Vagina (tissue), 2 donors: ENCODE results near the gene TRPM5. TPM values are rescaled to one million over a fixed set of nuclear protein-coding genes. Genes with fewer than 3 reads are reported as not detected.

ENCODE experiments used
- DNase-seq, 2 donors: peaks; one replicate each; pipeline ENCODE4 v3.0.0-alpha.2; 2017; ENCODE audit errors: extremely low spot score in 2 of 2
- H3K27ac ChIP-seq: fragments of 200-600 bp; sonication (generic); one replicate; pipeline ENCODE4 v1.5.1; 2019
- H3K27me3 ChIP-seq: fragments of 200-600 bp; sonication (generic); one replicate; pipeline ENCODE4 v1.5.1; 2019
- H3K36me3 ChIP-seq, 2 donors: fragments of 200-600 bp; sonication (generic); one replicate each; pipeline ENCODE4 v1.5.1; 2017 to 2019
- H3K4me1 ChIP-seq: fragments of 200-600 bp; sonication (generic); one replicate; pipeline ENCODE4 v1.5.1; 2019
- H3K4me3 ChIP-seq, 2 donors: fragments of 200-600 bp; sonication (generic); 1 replicate in 1 of 2; 2 replicates in 1 of 2; pipeline ENCODE4 v1.5.1; 2016 to 2019
- H3K9me3 ChIP-seq: fragments of 200-600 bp; sonication (generic); one replicate; pipeline ENCODE4 v1.5.1; 2019
- POLR2A ChIP-seq, 2 donors: fragments of 450-650 bp; IDR thresholded peaks; one replicate each; pipeline ENCODE4 v1.6.1; 2017; ENCODE audit warnings: antibody characterized with exemption in 2 of 2, mild to moderate bottlenecking in 2 of 2, moderate library complexity in 2 of 2
- POLR2AphosphoS5 ChIP-seq, 2 donors: sonication (generic); formaldehyde crosslinking; IDR thresholded peaks; one replicate each; pipeline ENCODE4 v1.9.0; 2017; ENCODE audit warnings: antibody characterized with exemption in 2 of 2, mild to moderate bottlenecking in 2 of 2, low read depth in 1 of 2; ENCODE audit not compliant: insufficient read depth in 1 of 2
- intact Hi-C: fragments of 100-400 bp; cut with DNase I; formaldehyde crosslinking; loops from one replicate; pipeline ENCODE4 v1.15.1; 2023
- total RNA-seq: library from RNA; depleted of rRNA; stranded (reverse); fragments of >200 nt; gene quantifications from one replicate; pipeline ENCODE4 v1.2.3, GENCODE V29; 2016
- TF ChIP-seq, protein P1 (sequence below), 3 experiments: fragments of 450-650 bp in 2 of 3; fragments of 200-600 bp in 1 of 3; sonication (generic) in 1 of 3; IDR thresholded peaks; one replicate each; pipeline ENCODE4 v1.5.1; 2017 to 2019; ENCODE audit warnings: antibody characterized with exemption in 3 of 3, mild to moderate bottlenecking in 2 of 3, moderate library complexity in 2 of 3

TRPM5 gene
- total RNA-seq, 1 donor from 2014 or later: not detected

DNA sequence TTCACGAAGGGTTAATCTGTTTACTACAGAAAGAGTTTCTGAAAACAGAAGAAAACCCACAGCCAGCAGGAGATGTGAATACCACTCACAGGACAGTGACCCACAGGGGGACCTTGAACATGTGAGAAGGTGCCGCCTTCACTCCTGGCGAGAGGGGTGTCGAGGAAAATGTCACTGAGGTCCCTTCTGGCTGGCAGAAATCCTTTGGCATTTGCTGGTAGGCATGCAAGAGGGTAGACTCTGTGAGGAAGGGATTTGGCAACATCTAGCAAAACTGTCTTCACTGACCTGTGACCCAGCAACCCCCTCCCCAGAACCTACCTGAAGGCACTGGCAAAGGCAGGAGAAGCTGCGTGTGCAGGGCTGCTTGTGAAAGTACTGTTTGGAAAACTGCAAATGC lies 9.1 kb upstream of the TRPM5 start:
- Histone ChIP-seq H3K4me1 (no peaks in the 10 kb centered on the region), H3K36me3 (no peaks in the 10 kb centered on the region), H3K27me3 (no peaks in the 10 kb centered on the region), H3K4me3 (no peak overlapping the region), H3K27ac (no peak overlapping the region), H3K9me3 (no peaks in the 10 kb centered on the region)
- DNase-seq: no peak
- TF ChIP-seq, protein P1, sequence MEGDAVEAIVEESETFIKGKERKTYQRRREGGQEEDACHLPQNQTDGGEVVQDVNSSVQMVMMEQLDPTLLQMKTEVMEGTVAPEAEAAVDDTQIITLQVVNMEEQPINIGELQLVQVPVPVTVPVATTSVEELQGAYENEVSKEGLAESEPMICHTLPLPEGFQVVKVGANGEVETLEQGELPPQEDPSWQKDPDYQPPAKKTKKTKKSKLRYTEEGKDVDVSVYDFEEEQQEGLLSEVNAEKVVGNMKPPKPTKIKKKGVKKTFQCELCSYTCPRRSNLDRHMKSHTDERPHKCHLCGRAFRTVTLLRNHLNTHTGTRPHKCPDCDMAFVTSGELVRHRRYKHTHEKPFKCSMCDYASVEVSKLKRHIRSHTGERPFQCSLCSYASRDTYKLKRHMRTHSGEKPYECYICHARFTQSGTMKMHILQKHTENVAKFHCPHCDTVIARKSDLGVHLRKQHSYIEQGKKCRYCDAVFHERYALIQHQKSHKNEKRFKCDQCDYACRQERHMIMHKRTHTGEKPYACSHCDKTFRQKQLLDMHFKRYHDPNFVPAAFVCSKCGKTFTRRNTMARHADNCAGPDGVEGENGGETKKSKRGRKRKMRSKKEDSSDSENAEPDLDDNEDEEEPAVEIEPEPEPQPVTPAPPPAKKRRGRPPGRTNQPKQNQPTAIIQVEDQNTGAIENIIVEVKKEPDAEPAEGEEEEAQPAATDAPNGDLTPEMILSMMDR (IDR thresholded peaks at IDR 0.05): no peak
- no peak for TF ChIP-seq POLR2A (IDR thresholded peaks at IDR 0.05)
- TF ChIP-seq POLR2AphosphoS5 (IDR thresholded peaks at IDR 0.05; ENCODE audit: insufficient read depth in 1 of 2, low read depth in 1 of 2): no peak
- intact Hi-C loops: no loop called here

DNA sequence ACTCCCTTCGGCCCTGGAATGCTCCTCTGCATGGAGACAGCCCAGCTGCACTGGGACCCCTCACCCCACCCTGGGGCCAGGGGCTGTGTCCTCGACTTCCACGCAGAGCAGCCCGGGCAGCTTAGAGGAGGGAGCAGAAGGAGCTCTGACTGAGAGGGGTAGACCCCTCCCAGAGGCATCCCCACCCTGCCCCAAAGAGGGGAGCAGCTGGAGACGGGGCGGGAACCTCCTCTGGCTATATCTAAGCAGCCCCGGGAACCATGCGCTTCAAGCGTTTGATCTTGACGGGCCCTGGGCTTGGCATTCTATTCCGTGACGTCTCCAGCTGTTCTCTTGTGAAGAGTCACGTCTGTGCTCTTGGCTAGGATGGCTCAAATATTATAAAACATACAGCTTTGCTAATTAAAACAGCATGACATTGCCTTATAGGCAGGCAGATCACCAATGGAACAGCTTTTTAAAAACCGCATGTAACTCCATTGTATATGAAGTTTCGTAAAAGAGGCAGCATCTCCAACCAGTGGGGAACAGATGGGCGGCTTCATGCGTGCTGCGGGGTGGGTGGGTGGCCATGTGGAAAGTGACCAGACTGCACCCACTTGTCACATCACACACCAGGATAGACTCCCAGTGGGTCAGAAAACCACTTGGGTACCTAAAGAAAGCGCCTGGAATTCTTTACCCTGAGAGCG lies 8.2 kb upstream of the TRPM5 start:
- Histone ChIP-seq H3K27ac (no peak overlapping the region), H3K4me1 (no peaks in the 10 kb centered on the region), H3K4me3 (no peak overlapping the region), H3K36me3 (no peaks in the 10 kb centered on the region), H3K9me3 (no peaks in the 10 kb centered on the region), H3K27me3 (no peaks in the 10 kb centered on the region)
- no peak for DNase-seq
- TF ChIP-seq, protein P1 (IDR thresholded peaks at IDR 0.05): no peak
- no peak for TF ChIP-seq POLR2AphosphoS5 (IDR thresholded peaks at IDR 0.05; ENCODE audit: insufficient read depth in 1 of 2, low read depth in 1 of 2)
- TF ChIP-seq POLR2A (IDR thresholded peaks at IDR 0.05): no peak
- intact Hi-C loops: no loop called here

DNA sequence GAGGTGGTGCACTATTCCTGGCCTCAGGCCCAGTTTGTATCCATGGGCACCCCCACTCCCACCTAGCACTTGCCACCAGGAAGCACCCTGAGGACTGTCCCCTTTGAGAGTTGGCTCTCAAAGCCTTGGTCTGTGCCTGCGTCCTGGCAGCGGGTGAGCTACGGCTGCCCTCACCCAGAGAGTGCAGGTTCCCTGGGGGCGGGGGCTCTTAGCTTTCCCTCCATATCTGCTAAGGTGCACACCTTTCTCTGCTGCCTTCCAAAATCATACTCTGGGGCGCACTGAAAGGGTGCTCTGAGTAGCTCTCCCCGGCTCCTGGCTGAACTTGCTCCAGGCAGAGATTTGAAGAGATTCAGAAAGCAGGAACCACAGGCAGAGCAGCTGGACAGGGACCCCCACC lies 7.6 kb upstream of the TRPM5 start:
- no peaks in the 10 kb centered on the region for H3K36me3 ChIP-seq
- TF ChIP-seq, protein P1 (IDR thresholded peaks at IDR 0.05): no peak
- no peak for TF ChIP-seq POLR2A (IDR thresholded peaks at IDR 0.05)
- no peaks in the 10 kb centered on the region for H3K9me3 ChIP-seq
- no peak for DNase-seq
- H3K4me3 ChIP-seq: no peak overlapping the region
- no peak overlapping the region for H3K27ac ChIP-seq
- no peaks in the 10 kb centered on the region for H3K4me1 ChIP-seq
- H3K27me3 ChIP-seq: no peaks in the 10 kb centered on the region
- intact Hi-C loops: no loop called here

DNA sequence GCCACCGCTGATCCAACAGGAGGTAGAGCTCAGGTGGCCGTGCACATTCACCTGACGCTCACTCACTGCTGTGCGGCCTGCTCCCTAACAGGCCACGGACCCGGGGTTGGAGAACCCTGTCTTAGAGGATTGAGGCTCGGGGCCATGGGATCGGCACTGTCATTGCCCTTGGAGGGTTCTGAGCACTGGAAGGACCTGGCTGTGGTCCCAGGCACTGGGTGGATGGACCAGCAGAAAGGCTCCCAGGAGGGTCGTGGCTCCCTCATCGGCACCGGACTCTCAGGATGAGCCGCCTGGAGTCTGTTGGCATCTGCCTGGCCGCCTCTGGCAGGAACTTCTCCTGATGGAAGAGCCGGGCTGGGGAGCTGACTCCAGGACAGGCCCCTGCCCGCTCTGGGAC lies 7.0 kb upstream of the TRPM5 start:
- Histone ChIP-seq H3K27me3 (no peaks in the 10 kb centered on the region), H3K36me3 (no peaks in the 10 kb centered on the region), H3K27ac (no peak overlapping the region), H3K4me1 (peaks cover under 1% of the 10 kb centered on the region), H3K9me3 (no peaks in the 10 kb centered on the region), H3K4me3 (no peak overlapping the region)
- TF ChIP-seq, protein P1 (IDR thresholded peaks at IDR 0.05): no peak
- TF ChIP-seq POLR2AphosphoS5 (IDR thresholded peaks at IDR 0.05; ENCODE audit: insufficient read depth in 1 of 2, low read depth in 1 of 2): no peak
- TF ChIP-seq POLR2A (IDR thresholded peaks at IDR 0.05): no peak
- intact Hi-C loops: no loop called here
- DNase-seq: no peak

DNA sequence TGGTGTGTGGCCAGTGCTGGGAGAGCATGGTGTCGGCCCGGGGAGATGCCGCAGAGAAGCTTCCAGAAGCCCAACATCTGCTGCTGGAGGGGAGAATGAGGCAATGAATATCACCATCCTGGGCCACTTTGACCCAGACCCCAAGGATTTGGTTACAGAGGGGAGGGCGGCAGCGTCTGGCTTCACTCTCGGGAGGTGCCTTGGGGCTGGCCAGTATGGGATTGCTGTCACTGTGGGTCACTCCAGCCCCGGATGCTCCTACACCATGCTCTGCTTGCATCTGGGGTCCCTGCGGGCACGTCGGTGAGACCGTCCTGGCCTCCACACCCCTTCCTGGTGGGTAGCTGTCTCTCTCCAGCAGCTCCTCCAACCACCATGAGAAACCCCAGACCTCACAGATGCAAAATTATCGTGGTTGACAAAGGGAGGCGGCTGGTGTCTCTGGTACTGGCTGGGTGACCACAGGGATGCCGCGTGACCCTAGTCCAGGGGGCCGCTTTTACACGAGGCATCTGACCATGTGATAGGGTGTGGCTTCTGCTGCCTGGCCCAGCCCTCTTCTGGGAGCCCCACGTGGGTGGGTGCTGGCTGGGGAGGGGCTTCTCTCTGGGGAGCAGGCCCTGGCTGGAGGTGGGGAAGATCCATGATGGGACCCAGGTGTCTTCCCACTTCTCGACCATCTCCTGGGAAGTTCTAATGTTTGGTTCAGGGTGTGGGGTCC lies 6.2 kb upstream of the TRPM5 start:
- TF ChIP-seq POLR2A (IDR thresholded peaks at IDR 0.05) (no peak), POLR2AphosphoS5 (IDR thresholded peaks at IDR 0.05; ENCODE audit: insufficient read depth in 1 of 2, low read depth in 1 of 2) (no peak)
- TF ChIP-seq, protein P1 (IDR thresholded peaks at IDR 0.05): no peak
- H3K9me3 ChIP-seq: no peaks in the 10 kb centered on the region
- intact Hi-C loops: no loop called here
- DNase-seq: no peak
- H3K4me3 ChIP-seq: no peak overlapping the region
- H3K27me3 ChIP-seq: peaks cover 6% of the 10 kb centered on the region
- H3K36me3 ChIP-seq: no peaks in the 10 kb centered on the region
- peaks cover 9% of the 10 kb centered on the region for H3K4me1 ChIP-seq
- no peak overlapping the region for H3K27ac ChIP-seq
